Transverse colon (tissue), 4 donors: ENCODE results near the gene FUT7.

ENCODE experiments used
- POLR2A ChIP-seq: fragments of 450-650 bp; IDR thresholded peaks from one replicate; pipeline ENCODE4 v1.6.1; 2016; ENCODE audit warnings: antibody characterized with exemption, mild to moderate bottlenecking, moderate library complexity
- POLR2AphosphoS5 ChIP-seq, 3 donors: sonication (generic); formaldehyde crosslinking; IDR thresholded peaks; one replicate each; pipeline ENCODE4 v1.6.1; 2016; ENCODE audit warnings: antibody characterized with exemption in 3 of 3
- TF ChIP-seq, protein P1 (sequence below), 5 experiments: fragments of 200-600 bp in 3 of 5; fragments of 450-650 bp in 2 of 5; sonication (generic) in 3 of 5; IDR thresholded peaks; 1 replicate in 2 of 5; 2 replicates in 3 of 5; pipeline ENCODE4 v1.5.1; 2016 to 2017; ENCODE audit warnings: antibody characterized with exemption in 5 of 5, inconsistent platforms in 3 of 5, mild to moderate bottlenecking in 2 of 5, moderate library complexity in 1 of 5

DNA sequence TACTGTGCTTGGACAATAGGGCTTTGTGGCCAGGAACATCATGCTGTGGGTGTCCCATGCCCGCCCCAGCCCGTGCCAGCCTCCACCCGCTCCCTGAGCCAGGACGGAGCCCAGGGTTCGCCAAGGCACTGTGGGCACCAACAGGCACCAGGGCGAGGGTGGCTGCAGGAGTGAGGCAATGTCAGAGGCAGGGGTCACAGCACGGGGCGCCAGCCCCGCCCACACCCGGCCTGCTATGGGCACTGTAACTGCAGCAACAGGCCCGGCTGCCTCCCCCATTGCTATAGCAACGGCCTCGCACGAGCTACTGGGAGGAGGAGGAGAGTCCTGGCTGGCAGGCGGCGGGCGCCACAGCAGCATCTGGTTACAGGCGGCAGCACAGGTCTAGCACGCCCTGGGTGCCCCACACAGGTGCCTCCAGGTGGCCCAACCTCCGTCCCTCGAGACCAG lies 6.3 kb downstream of the FUT7 start:
- TF ChIP-seq POLR2A, result no peak
- TF ChIP-seq, protein P1, sequence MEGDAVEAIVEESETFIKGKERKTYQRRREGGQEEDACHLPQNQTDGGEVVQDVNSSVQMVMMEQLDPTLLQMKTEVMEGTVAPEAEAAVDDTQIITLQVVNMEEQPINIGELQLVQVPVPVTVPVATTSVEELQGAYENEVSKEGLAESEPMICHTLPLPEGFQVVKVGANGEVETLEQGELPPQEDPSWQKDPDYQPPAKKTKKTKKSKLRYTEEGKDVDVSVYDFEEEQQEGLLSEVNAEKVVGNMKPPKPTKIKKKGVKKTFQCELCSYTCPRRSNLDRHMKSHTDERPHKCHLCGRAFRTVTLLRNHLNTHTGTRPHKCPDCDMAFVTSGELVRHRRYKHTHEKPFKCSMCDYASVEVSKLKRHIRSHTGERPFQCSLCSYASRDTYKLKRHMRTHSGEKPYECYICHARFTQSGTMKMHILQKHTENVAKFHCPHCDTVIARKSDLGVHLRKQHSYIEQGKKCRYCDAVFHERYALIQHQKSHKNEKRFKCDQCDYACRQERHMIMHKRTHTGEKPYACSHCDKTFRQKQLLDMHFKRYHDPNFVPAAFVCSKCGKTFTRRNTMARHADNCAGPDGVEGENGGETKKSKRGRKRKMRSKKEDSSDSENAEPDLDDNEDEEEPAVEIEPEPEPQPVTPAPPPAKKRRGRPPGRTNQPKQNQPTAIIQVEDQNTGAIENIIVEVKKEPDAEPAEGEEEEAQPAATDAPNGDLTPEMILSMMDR (IDR thresholded peaks at IDR 0.05), result no peak
- no peak for TF ChIP-seq POLR2AphosphoS5 (IDR thresholded peaks at IDR 0.05)
